IMR-90 (cell line): ENCODE results near the gene CDC6. TPM values are rescaled to one million over a fixed set of nuclear protein-coding genes. Genes with fewer than 3 reads are reported as not detected.

ENCODE experiments used
- ATAC-seq: fragments of 200-7000 bp; cut with Tn5 transposase; 2 replicates; pipeline ENCODE4 v1.9.1; 2020; ENCODE audit warnings: low read depth, mild to moderate bottlenecking, moderate library complexity
- BruUV-seq: library from RNA; stranded (reverse); fragments of 400-500 nt; replicated peaks from 2 replicates; lab custom pipeline; 2021; lab: Mats Ljungman, UMichigan
- CTCF ChIA-PET: fragments of 300-600 bp; formaldehyde crosslinking; extraction: SDS; loops from one replicate; lab custom pipeline; 2021; ENCODE audit warnings: antibody characterized with exemption; lab: Yijun Ruan, JAX
- POLR2A ChIA-PET: fragments of 300-600 bp; sonication (Branson Sonifier 250); formaldehyde crosslinking; loops from one replicate; lab custom pipeline; 2022; ENCODE audit warnings: antibody characterized with exemption; ENCODE audit not compliant: unreplicated experiment; lab: Charles Lee
- DNase-seq: peaks from one replicate; pipeline ENCODE4 v3.0.0; 2013
- H2AFZ ChIP-seq: replicated peaks from 2 replicates; pipeline ENCODE3; 2013; ENCODE audit warnings: low read length, mild to moderate bottlenecking; ENCODE audit not compliant: poor library complexity
- H2AK5ac ChIP-seq: 2 replicates; pipeline ENCODE4 v1.6.1; 2013; ENCODE audit warnings: low read depth, low read length, inconsistent platforms
- H2AK9ac ChIP-seq: replicated peaks from 2 replicates; pipeline ENCODE3; 2013; ENCODE audit warnings: mild to moderate bottlenecking, low read depth, low read length, moderate library complexity; ENCODE audit not compliant: poor library complexity
- H2BK120ac ChIP-seq: 2 replicates; pipeline ENCODE4 v1.6.1; 2013; ENCODE audit warnings: low read depth, low read length, inconsistent platforms
- H2BK15ac ChIP-seq: 3 replicates; pipeline ENCODE4 v1.6.1; 2013; ENCODE audit warnings: low read depth, low read length, inconsistent platforms
- H2BK20ac ChIP-seq: 2 replicates; pipeline ENCODE4 v1.6.1; 2013; ENCODE audit warnings: low read depth, mild to moderate bottlenecking, inconsistent platforms, low read length, moderate library complexity
- H2BK5ac ChIP-seq: 2 replicates; pipeline ENCODE4 v1.6.1; 2013; ENCODE audit warnings: mild to moderate bottlenecking, low read depth, low read length, inconsistent platforms; ENCODE audit not compliant: poor library complexity, severe bottlenecking
- H3K14ac ChIP-seq: replicated peaks from 2 replicates; pipeline ENCODE4 v1.6.1; 2013; ENCODE audit warnings: low read depth, low read length, inconsistent platforms
- H3K18ac ChIP-seq: 2 replicates; pipeline ENCODE4 v1.6.1; 2013; ENCODE audit warnings: low read depth, low read length, control low read depth
- H3K23ac ChIP-seq: 2 replicates; pipeline ENCODE4 v1.6.1; 2013; ENCODE audit warnings: low read depth, low read length, inconsistent platforms
- H3K27ac ChIP-seq: 2 replicates; pipeline ENCODE4 v1.5.1; 2013; ENCODE audit warnings: mild to moderate bottlenecking, control low read depth, low read length; ENCODE audit not compliant: insufficient read depth
- H3K27me3 ChIP-seq: 2 replicates; pipeline ENCODE4 v1.6.1; 2013; ENCODE audit warnings: low read length; ENCODE audit not compliant: control insufficient read depth, insufficient read depth
- H3K36me3 ChIP-seq: 2 replicates; pipeline ENCODE4 v1.6.1; 2013; ENCODE audit warnings: low read length, mixed read lengths; ENCODE audit not compliant: control insufficient read depth, insufficient read depth
- H3K4ac ChIP-seq: 2 replicates; pipeline ENCODE4 v1.6.1; 2013; ENCODE audit warnings: low read depth, low read length, inconsistent platforms
- H3K4me1 ChIP-seq: 2 replicates; pipeline ENCODE4 v1.6.1; 2013; ENCODE audit warnings: low read length, mixed read lengths; ENCODE audit not compliant: control insufficient read depth, insufficient read depth
- H3K4me2 ChIP-seq: 2 replicates; pipeline ENCODE4 v1.6.1; 2013; ENCODE audit warnings: low read depth, mild to moderate bottlenecking, control low read depth, low read length, moderate library complexity
- H3K4me3 ChIP-seq: 2 replicates; pipeline ENCODE4 v1.5.1; 2013; ENCODE audit warnings: low read depth, mild to moderate bottlenecking, control low read depth, low read length, moderate library complexity; ENCODE audit not compliant: insufficient read depth
- H3K56ac ChIP-seq: 2 replicates; pipeline ENCODE4 v1.6.1; 2013; ENCODE audit warnings: low read length, inconsistent platforms; ENCODE audit not compliant: insufficient read depth; ENCODE audit errors: extremely low read depth
- H3K79me1 ChIP-seq, 2 experiments: 2 replicates each; pipeline ENCODE4 v1.6.1; 2013; ENCODE audit warnings: low read length in 2 of 2, inconsistent platforms in 1 of 2, low read depth in 1 of 2
- H3K9ac ChIP-seq: 2 replicates; pipeline ENCODE4 v1.6.1; 2013; ENCODE audit warnings: low read depth, low read length, control low read depth
- H3K9me1 ChIP-seq: 2 replicates; pipeline ENCODE4 v1.6.1; 2013; ENCODE audit warnings: low read length, inconsistent platforms; ENCODE audit not compliant: insufficient read depth
- H3K9me3 ChIP-seq: 2 replicates; pipeline ENCODE4 v1.6.1; 2013; ENCODE audit warnings: low read length; ENCODE audit not compliant: control insufficient read depth, insufficient read depth
- H4K20me1 ChIP-seq: 2 replicates; pipeline ENCODE4 v1.6.1; 2013; ENCODE audit warnings: low read length, inconsistent platforms; ENCODE audit not compliant: insufficient read depth
- H4K5ac ChIP-seq: 2 replicates; pipeline ENCODE4 v1.6.1; 2013; ENCODE audit warnings: mild to moderate bottlenecking, low read depth, low read length, control low read depth
- H4K8ac ChIP-seq, 2 experiments: 2 replicates each; pipeline ENCODE4 v1.6.1; 2013; ENCODE audit warnings: low read depth in 2 of 2, low read length in 2 of 2, control low read depth in 1 of 2, inconsistent platforms in 1 of 2
- H4K91ac ChIP-seq: 2 replicates; pipeline ENCODE4 v1.6.1; 2013; ENCODE audit warnings: low read depth, low read length, inconsistent platforms; ENCODE audit not compliant: insufficient read depth
- CHD1 ChIP-seq: IDR thresholded peaks from 2 replicates; pipeline ENCODE4 v1.6.1; 2012; ENCODE audit warnings: low read depth, low read length, improper control_type of control experiment
- MAFK ChIP-seq: IDR thresholded peaks from 2 replicates; pipeline ENCODE4 v1.6.1; 2012; ENCODE audit warnings: low read depth, low read length, improper control_type of control experiment
- POLR2A ChIP-seq: IDR thresholded peaks from 2 replicates; pipeline ENCODE4 v1.6.1; 2012; ENCODE audit warnings: mild to moderate bottlenecking, low read depth, low read length
- WGBS, 2 experiments: methylation state at CpG; one replicate each; pipeline versions ENCODE4 v1.1.5 to v1.1.7; 2013; ENCODE audit warnings: missing lambda C conversion rate in 2 of 2; ENCODE audit not compliant: insufficient read length in 1 of 2; ENCODE audit errors: extremely low coverage in 2 of 2; 5-methylcytosine and 5-hydroxymethylcytosine counted together
- dilution Hi-C: fragments of 300-500 bp; cut with HindIII; formaldehyde crosslinking; loops from one replicate; pipeline ENCODE4 v1.14.3; 2018; ENCODE audit warnings: low sequenced_read_pairs; ENCODE audit not compliant: unreplicated experiment
- in situ Hi-C: fragments of 300-500 bp; cut with MboI; formaldehyde crosslinking; loops from 3 replicates; pipeline ENCODE4 v1.14.3; 2019; ENCODE audit warnings: low sequenced_read_pairs, inconsistent platforms, mixed read lengths
- intact Hi-C: fragments of 100-400 bp; cut with micrococcal nuclease; formaldehyde crosslinking; loops from 2 replicates; pipeline ENCODE4 v1.10.0; 2022
- polyA plus RNA-seq, 3 experiments: library from polyadenylated mRNA; depleted of rRNA; stranded (reverse); fragments of >200 nt; gene quantifications; 2 replicates each; pipeline ENCODE4 v1.2.3, GENCODE V29; 2012; ENCODE audit warnings: low replicate concordance in 1 of 3
- total RNA-seq: library from RNA; depleted of rRNA; stranded (reverse); fragments of >200 nt; gene quantifications from 2 replicates; pipeline ENCODE4 v1.2.3, GENCODE V29; 2012

Gene CDC6
- total and polyA plus RNA-seq, 2 of the 4 experiments (the other 2 are of a cell fraction), result 15.3 to 25.6 TPM

DNA sequence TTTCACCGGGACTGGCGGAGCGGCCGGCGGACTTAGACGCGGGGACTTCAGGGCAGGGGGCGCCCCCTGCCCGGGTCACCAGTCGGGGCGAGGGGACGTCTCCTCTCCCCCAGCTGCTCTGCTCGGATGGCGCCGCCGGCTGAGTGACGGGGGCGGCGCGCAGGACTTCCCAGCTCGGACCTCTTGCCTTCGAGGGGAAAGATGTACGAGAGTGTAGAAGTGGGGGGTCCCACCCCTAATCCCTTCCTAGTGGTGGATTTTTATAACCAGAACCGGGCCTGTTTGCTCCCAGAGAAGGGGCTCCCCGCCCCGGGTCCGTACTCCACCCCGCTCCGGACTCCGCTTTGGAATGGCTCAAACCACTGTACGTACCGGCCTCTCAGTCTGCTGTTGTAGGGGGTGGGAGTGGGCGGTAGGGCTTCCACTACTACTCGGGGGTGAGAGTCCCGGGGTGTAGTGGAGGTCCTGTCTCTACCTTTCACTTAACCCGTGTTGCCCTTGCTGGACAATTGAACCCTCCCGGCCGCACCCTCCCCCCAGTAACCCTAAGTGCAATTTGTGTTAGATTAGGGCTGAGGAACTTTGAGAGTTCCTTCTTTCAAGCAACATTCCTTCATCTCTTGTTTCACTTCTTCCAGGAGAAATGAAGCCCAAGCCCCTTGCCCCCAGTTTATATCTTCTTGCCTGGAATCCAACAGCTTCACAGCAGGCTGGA is 55.0 kb downstream of the CDC6 start:
- peaks cover 25% of the 10 kb centered on the region for H3K9me1 ChIP-seq
- H4K20me1 ChIP-seq, result peaks cover 53% of the 10 kb centered on the region
- peak overlapping the region; percentile 67 to 73 for H4K8ac ChIP-seq
- H3K27me3 ChIP-seq, result no peaks in the 10 kb centered on the region
- dilution Hi-C loops, result no loop called here
- DNase-seq, result no peak
- WGBS, 2 experiments, result 4% methylated on average over 7 of the region's 38 CpGs; no CpG with 5 or more reads in 1 of the 2 experiments
- peak overlapping the region; percentile 77 for H3K9ac ChIP-seq
- peak overlapping the region; percentile 91 for H2AK5ac ChIP-seq
- H4K91ac ChIP-seq, result peak overlapping the region; percentile 86
- H3K27ac ChIP-seq, result peak overlapping the region; percentile 87
- H4K5ac ChIP-seq, result peak overlapping the region; percentile 24
- TF ChIP-seq POLR2A (peak; percentile 68; the same call in 1 of the 2 replicates), CHD1 (0 out of 2 replicates have a peak, but pooled peaks have one; percentile 43), MAFK (no peak)
- H2BK20ac ChIP-seq, result no peak overlapping the region
- peak overlapping the region; percentile 84 for H2AFZ ChIP-seq
- ChIA-PET POLR2A (no interaction called here), CTCF (interaction anchor here (1.6 kb wide), 1 partner anchor 12 kb away, joined by 4 read pairs; no protein-coding TSS in a partner anchor)
- peaks cover 39% of the 10 kb centered on the region for H3K4me1 ChIP-seq
- H2AK9ac ChIP-seq, result peak overlapping the region; percentile 97
- H3K79me1 ChIP-seq, result peaks cover 34 to 87% of the 10 kb centered on the region in 2 experiments; a peak in 3 of 4 replicates
- no TSS peak for BruUV-seq
- peak overlapping the region; percentile 96 for H3K23ac ChIP-seq
- H3K9me3 ChIP-seq, result no peaks in the 10 kb centered on the region
- peak overlapping the region; percentile 85 for H2BK5ac ChIP-seq
- peak overlapping the region; percentile 96 for H3K14ac ChIP-seq
- in situ Hi-C loops, result no loop called here
- H3K4me3 ChIP-seq, result peak overlapping the region; percentile 82
- H3K4me2 ChIP-seq, result peak overlapping the region; percentile 83
- intact Hi-C loops, result loop anchor here (2.0 to 5.0 kb wide), 3 partner anchors 24 to 140 kb away; no protein-coding TSS in a partner anchor
- peak overlapping the region; percentile 31 for H3K18ac ChIP-seq
- H3K36me3 ChIP-seq, result peaks cover 1% of the 10 kb centered on the region; the same call in 1 of the 2 replicates
- peak overlapping the region; percentile 96 for H3K4ac ChIP-seq
- no peak for ATAC-seq
- peak overlapping the region; percentile 79; the same call in 2 of the 3 replicates for H2BK15ac ChIP-seq
- H3K56ac ChIP-seq, result peak overlapping the region; percentile 88; the same call in 1 of the 2 replicates
- H2BK120ac ChIP-seq, result peak overlapping the region; percentile 77
